PFSK-1 (cell line): Measurements from ENCODE around the gene KDM6B.

Experiments
- REST ChIP-seq, 2 experiments: IDR thresholded peaks; 2 replicates each; pipeline versions ENCODE4 v1.6.1 to v1.8.0; 2011 to 2012; ENCODE audit warnings: low read depth in 2 of 2, low read length in 2 of 2, control low read depth in 1 of 2, inconsistent platforms in 1 of 2, mild to moderate bottlenecking in 1 of 2, moderate library complexity in 1 of 2; ENCODE audit not compliant: insufficient read depth in 1 of 2
- SIN3A ChIP-seq: IDR thresholded peaks from 2 replicates; pipeline ENCODE4 v1.6.1; 2012; ENCODE audit warnings: mild to moderate bottlenecking, low read length, moderate library complexity, borderline replicate concordance; ENCODE audit not compliant: insufficient read depth
- TAF1 ChIP-seq: IDR thresholded peaks from 2 replicates; pipeline ENCODE4 v1.6.1; 2012; ENCODE audit warnings: low read length, control low read depth, borderline replicate concordance; ENCODE audit not compliant: insufficient read depth

GRCh38 chr17:7818026-7818425, 16.0 kb upstream of the KDM6B start:
- no peak for TF ChIP-seq SIN3A
- TF ChIP-seq REST (IDR thresholded peaks at IDR 0.05; ENCODE audit: insufficient read depth in 1 of 2, low read depth in 2 of 2, low read length in 2 of 2) = no peak
- TF ChIP-seq TAF1 = no peak
